Measurements from ENCODE around the gene MSMP. TPM values are rescaled to one million over a fixed set of nuclear protein-coding genes. Genes with fewer than 3 reads are reported as not detected.

Gene MSMP
- total RNA-seq, 4 donors from 2014 or later = not detected

GRCh38 chr9:35713578-35713977 is 40.5 kb downstream of the MSMP start:
- no peaks in the 10 kb centered on the region for H3K27me3 ChIP-seq
- DNase-seq = no peak
- no peak for TF ChIP-seq POLR2A (IDR thresholded peaks at IDR 0.05)
- TF ChIP-seq, protein P1, sequence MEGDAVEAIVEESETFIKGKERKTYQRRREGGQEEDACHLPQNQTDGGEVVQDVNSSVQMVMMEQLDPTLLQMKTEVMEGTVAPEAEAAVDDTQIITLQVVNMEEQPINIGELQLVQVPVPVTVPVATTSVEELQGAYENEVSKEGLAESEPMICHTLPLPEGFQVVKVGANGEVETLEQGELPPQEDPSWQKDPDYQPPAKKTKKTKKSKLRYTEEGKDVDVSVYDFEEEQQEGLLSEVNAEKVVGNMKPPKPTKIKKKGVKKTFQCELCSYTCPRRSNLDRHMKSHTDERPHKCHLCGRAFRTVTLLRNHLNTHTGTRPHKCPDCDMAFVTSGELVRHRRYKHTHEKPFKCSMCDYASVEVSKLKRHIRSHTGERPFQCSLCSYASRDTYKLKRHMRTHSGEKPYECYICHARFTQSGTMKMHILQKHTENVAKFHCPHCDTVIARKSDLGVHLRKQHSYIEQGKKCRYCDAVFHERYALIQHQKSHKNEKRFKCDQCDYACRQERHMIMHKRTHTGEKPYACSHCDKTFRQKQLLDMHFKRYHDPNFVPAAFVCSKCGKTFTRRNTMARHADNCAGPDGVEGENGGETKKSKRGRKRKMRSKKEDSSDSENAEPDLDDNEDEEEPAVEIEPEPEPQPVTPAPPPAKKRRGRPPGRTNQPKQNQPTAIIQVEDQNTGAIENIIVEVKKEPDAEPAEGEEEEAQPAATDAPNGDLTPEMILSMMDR (IDR thresholded peaks at IDR 0.05) = no peak
- no peak overlapping the region for H3K27ac ChIP-seq
- peaks cover 0 to 93% (median 8%) of the 10 kb centered on the region in 3 donors for H3K36me3 ChIP-seq
- H3K4me1 ChIP-seq = peaks cover 0 to 1% (median 0%) of the 10 kb centered on the region in 4 donors
- no peaks in the 10 kb centered on the region for H3K9me3 ChIP-seq
- no peak overlapping the region for H3K4me3 ChIP-seq

GRCh38 chr9:35712762-35713400 is 41.2 kb downstream of the MSMP start:
- Histone ChIP-seq H3K4me3 (no peak overlapping the region), H3K27me3 (no peaks in the 10 kb centered on the region), H3K36me3 (peaks cover 0 to 93% (median 8%) of the 10 kb centered on the region in 3 donors), H3K4me1 (no peaks in the 10 kb centered on the region), H3K27ac (no peak overlapping the region), H3K9me3 (no peaks in the 10 kb centered on the region)
- DNase-seq = no peak
- no peak for TF ChIP-seq POLR2A (IDR thresholded peaks at IDR 0.05)
- TF ChIP-seq, protein P1 (IDR thresholded peaks at IDR 0.05) = no peak

- DNase-seq = no peak
- TF ChIP-seq, protein P1 (IDR thresholded peaks at IDR 0.05) = no peak
- TF ChIP-seq POLR2A (IDR thresholded peaks at IDR 0.05) = no peak
- Histone ChIP-seq H3K27me3 (no peaks in the 10 kb centered on the region), H3K9me3 (no peaks in the 10 kb centered on the region), H3K36me3 (peaks cover 0 to 93% (median 8%) of the 10 kb centered on the region in 3 donors), H3K4me1 (no peaks in the 10 kb centered on the region), H3K27ac (no peak overlapping the region), H3K4me3 (no peak overlapping the region)
Observed at GRCh38 chr9:35711501-35712428, 42.3 kb downstream of the MSMP start.

DNA sequence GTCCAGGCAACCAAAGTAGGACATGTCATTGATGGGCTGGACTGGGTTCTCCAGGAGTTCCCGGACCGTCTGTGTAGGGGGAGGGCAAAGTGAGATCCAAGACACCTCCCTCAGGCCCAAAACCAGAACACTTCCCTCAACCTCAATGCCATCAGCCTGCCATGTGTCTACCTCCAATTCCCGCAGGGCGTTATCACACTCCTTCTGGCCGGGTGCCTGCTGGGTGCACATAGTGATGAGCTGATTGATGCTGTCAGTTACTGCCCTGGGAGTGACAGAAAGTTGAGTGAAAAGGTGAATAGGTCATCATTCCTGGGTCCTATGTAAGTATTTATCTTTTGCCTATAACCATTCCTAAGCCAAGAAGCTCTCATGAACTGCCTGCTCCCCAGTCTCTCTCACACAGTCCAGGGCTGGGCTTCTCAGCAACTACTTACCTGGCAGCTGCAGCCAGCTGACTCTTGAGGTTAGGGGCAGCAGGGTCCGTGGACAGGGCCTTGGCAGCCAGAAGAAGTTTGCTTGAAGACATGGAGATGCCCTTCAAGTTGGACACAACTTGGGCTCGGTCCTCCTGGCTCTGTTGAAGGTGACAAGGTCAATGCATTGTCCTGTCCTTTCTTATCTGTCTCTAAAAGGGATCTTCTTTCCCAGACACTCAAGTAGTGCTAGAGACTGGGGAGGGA is 43.1 kb downstream of the MSMP start:
- Histone ChIP-seq H3K9me3 (no peaks in the 10 kb centered on the region), H3K4me1 (no peaks in the 10 kb centered on the region), H3K36me3 (peaks cover 0 to 93% (median 8%) of the 10 kb centered on the region in 3 donors), H3K27ac (no peak overlapping the region), H3K27me3 (no peaks in the 10 kb centered on the region), H3K4me3 (no peak overlapping the region)
- no peak for DNase-seq
- TF ChIP-seq, protein P1 (IDR thresholded peaks at IDR 0.05) = no peak
- TF ChIP-seq POLR2A (IDR thresholded peaks at IDR 0.05) = no peak

GRCh38 chr9:35708146-35708545 is 45.9 kb downstream of the MSMP start:
- TF ChIP-seq, protein P1 (IDR thresholded peaks at IDR 0.05) = no peak
- TF ChIP-seq POLR2A (IDR thresholded peaks at IDR 0.05) = no peak
- Histone ChIP-seq H3K27me3 (no peaks in the 10 kb centered on the region), H3K36me3 (peaks cover 0 to 93% (median 0%) of the 10 kb centered on the region in 3 donors), H3K9me3 (no peaks in the 10 kb centered on the region), H3K4me1 (no peaks in the 10 kb centered on the region), H3K4me3 (no peak overlapping the region), H3K27ac (no peak overlapping the region)
- DNase-seq = peak in 1 of 3 donors; percentile 5

Data from Peyer's patch (tissue), 4 donors.